Activated CD4-positive, CD25-positive, alpha-beta regulatory T cell (primary cell): ENCODE measurements around the gene PYGM.

Experiments used
- DNase-seq, 4 experiments: peaks; one replicate each; lab custom pipeline; 2025; lab: John Stamatoyannopoulos, UW

Gene PYGM

GRCh38 chr11:64753380-64754123, 6.2 kb downstream of the PYGM start:
- DNase-seq, result no peak

- DNase-seq, result no peak
Measured at GRCh38 chr11:64753019-64753379, 6.8 kb downstream of the PYGM start.

GRCh38 chr11:64752175-64752970, 7.4 kb downstream of the PYGM start:
- DNase-seq, result no peak

GRCh38 chr11:64751580-64751979, 8.2 kb downstream of the PYGM start:
- DNase-seq, result no peak

GRCh38 chr11:64751136-64751535, 8.6 kb downstream of the PYGM start:
- DNase-seq, result no peak

GRCh38 chr11:64750361-64751054, 9.3 kb downstream of the PYGM start:
- no peak for DNase-seq

GRCh38 chr11:64747961-64748665, 11.7 kb downstream of the PYGM start:
- DNase-seq, result no peak

- DNase-seq, result no peak
Measured at GRCh38 chr11:64746486-64746885, 13.3 kb downstream of the PYGM start.

GRCh38 chr11:64745521-64746328, 14.0 kb downstream of the PYGM start:
- DNase-seq, result peak in 3 of 4 experiments; percentile 29 to 69 (median 61)

GRCh38 chr11:64745189-64745520, 14.6 kb downstream of the PYGM start:
- peak in 2 of 4 experiments; percentile 81 to 86 for DNase-seq

- peak in 1 of 4 experiments; percentile 51 for DNase-seq
Measured at GRCh38 chr11:64744544-64745188, 15.1 kb downstream of the PYGM start.

- peak; percentile 52 to 85 (median 73) for DNase-seq
Measured at GRCh38 chr11:64743591-64744543, 15.9 kb downstream of the PYGM start, which contains the start of gene RASGRP2. RASGRP2 (minus strand) TSS chr11:64744142; CDS start chr11:64742866, 1,276 bp downstream.

- peak; percentile 52 to 69 (median 62) for DNase-seq
Measured at GRCh38 chr11:64742889-64743590, 16.7 kb downstream of the PYGM start.

- DNase-seq, result no peak
Measured at GRCh38 chr11:64742087-64742888, 17.5 kb downstream of the PYGM start.

GRCh38 chr11:64741375-64742086, 18.2 kb downstream of the PYGM start:
- DNase-seq, result no peak

GRCh38 chr11:64739871-64740270, 19.9 kb downstream of the PYGM start:
- DNase-seq, result no peak

- no peak for DNase-seq
Measured at GRCh38 chr11:64736654-64737053, 23.1 kb downstream of the PYGM start.
